GM13977 (cell line): Measurements from ENCODE around the gene PRKAR1B.

ENCODE experiments used
- DNase-seq: peaks from one replicate; pipeline ENCODE4 v3.0.0; 2012; ENCODE audit warnings: low spot score
- CTCF ChIP-seq: IDR thresholded peaks from 2 replicates; pipeline ENCODE4 v1.5.1; 2012; ENCODE audit warnings: mild to moderate bottlenecking, control low read depth; ENCODE audit not compliant: insufficient read depth; ENCODE audit errors: extremely low read depth, missing control alignments
- in situ Hi-C: fragments of 300-500 bp; cut with MboI; formaldehyde crosslinking; loops from one replicate; pipeline ENCODE4 v1.12.0; 2022; ENCODE audit warnings: low sequenced_read_pairs, low pct_unique_long_range_greater_than_20kb, mixed read lengths, inconsistent platforms; ENCODE audit not compliant: unreplicated experiment

The PRKAR1B gene

GRCh38 chr7:741191-741671 is 14.2 kb upstream of the PRKAR1B start:
- no peak for DNase-seq
- in situ Hi-C loops, result no loop called here
- TF ChIP-seq CTCF, result no peak

GRCh38 chr7:739983-740942 is 13.2 kb upstream of the PRKAR1B start:
- in situ Hi-C loops, result no loop called here
- no peak for DNase-seq
- no peak for TF ChIP-seq CTCF

GRCh38 chr7:739455-739982 is 12.4 kb upstream of the PRKAR1B start:
- in situ Hi-C loops, result no loop called here

GRCh38 chr7:738723-739454 is 11.8 kb upstream of the PRKAR1B start:
- DNase-seq, result no peak
- TF ChIP-seq CTCF, result no peak
- in situ Hi-C loops, result no loop called here

More at GRCh38 chr7:739455-739982, 12.4 kb upstream of the PRKAR1B start:
- TF ChIP-seq CTCF, result no peak
- DNase-seq, result no peak

- in situ Hi-C loops, result no loop called here
- no peak for DNase-seq
- TF ChIP-seq CTCF, result no peak
These were observed 11.2 kb upstream of the PRKAR1B start for GRCh38 chr7:738241-738640.

GRCh38 chr7:734808-735207 is 7.7 kb upstream of the PRKAR1B start:
- TF ChIP-seq CTCF, result no peak
- in situ Hi-C loops, result no loop called here
- no peak for DNase-seq
